DMS114 treated with DMSO at 0.1 percent for 48 hours (cell line): ENCODE data around the gene ADAD2.

Source experiments
- DNase-seq: peaks from one replicate; lab custom pipeline; 2025; ENCODE audit not compliant: unreplicated experiment; lab: John Stamatoyannopoulos, UW

ADAD2 gene

DNA sequence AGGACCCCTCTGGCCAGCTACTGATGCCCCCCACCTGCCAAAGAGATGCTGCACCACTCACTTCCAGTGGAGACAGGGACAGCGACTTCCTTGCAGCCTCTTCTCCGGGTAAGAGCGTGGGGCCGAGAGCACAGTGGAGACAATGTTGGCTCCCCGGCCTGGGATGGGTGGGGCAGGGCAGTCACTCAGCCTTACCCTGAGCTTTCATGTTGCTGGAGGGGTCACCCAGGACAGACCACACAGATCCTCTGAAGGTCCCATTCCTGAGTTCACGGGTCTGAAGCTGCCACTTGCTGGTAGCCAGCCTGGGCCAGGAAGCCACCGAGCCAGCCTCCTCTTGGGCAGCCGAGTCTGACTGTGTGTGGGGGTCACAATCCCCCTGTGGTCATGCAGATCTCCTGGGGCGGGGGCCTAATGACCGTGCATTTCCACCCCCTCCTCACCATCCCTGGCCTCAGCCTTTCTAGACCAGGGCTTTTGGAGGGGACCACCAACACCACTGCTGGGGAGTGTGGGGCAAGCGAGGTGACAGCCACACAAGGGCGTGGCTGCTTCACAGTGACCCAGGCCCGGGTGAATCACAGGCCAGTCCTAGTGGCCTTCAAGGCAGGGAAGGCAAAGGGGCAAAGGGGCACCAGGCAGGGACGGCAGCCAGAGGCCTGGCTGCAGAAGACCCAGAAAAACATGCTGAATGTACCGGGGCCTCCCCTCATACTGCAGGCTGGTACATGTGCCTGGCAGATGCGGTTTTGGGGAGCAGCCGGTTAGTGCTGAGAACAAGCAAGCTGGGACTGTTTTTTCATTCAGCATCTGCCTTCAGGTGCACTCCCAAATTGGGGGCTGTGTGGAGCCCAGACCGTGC is 14.5 kb upstream of the ADAD2 start:
- no peak for DNase-seq

DNA sequence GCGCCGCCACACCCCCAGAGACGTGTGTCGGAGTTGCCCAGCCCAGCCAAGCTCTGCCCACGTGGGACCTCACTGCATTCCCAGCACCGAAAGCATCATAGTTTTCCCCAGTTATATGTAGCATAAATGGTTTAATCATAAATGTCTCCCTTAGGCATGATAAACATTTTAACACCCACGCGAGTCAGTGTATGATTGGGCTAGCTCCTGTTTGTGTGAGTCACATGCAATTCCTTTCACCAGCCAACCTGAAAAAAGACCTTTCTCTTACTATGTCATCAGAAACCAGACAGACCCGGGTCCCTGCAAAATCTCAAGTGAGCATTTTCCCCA is 13.2 kb upstream of the ADAD2 start:
- DNase-seq = no peak

- DNase-seq = no peak
Observed at GRCh38 chr16:84178146-84178765, 12.7 kb upstream of the ADAD2 start.

DNA sequence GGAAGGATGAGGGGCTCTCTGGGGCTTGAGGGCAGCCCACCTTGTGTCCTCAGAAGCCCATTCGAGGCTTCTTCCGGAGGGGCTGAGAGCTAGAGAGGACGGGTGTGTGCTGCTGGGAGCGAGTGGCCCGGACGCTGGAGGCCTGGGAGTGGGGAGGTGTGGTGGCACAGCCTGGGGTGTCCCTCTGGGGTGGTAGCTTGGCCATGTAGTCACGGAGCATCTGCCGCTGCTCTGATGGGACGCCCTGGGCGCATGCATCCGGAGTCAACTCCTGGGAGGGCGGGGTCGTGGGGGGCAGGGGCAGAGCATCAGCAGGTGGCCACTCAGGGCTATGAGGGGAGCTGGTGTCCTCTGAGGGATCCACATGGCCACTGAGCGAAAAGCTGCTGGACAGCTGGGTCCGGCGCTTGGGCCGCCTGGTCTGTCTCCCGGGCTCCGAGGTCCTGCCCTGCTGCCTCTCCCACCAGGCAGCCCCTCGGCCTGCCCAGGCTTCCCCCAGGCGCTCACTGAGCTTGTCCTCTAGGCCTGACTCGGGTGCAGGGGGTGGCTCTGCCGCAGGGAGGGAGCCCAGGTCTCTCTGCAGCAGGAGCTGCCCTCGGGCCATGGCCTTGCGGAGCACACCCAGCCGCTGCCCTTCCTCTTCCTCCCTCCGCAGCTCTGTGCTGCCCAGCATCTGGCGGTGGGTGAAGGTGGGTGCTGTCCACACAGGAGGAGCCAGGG is 11.9 kb upstream of the ADAD2 start:
- DNase-seq = no peak

- DNase-seq = no peak
Observed at GRCh38 chr16:84179612-84180320, 11.2 kb upstream of the ADAD2 start.

- no peak for DNase-seq
Observed at GRCh38 chr16:84180519-84181140, 10.3 kb upstream of the ADAD2 start.

GRCh38 chr16:84181144-84181915 is 9.6 kb upstream of the ADAD2 start:
- DNase-seq = no peak

DNA sequence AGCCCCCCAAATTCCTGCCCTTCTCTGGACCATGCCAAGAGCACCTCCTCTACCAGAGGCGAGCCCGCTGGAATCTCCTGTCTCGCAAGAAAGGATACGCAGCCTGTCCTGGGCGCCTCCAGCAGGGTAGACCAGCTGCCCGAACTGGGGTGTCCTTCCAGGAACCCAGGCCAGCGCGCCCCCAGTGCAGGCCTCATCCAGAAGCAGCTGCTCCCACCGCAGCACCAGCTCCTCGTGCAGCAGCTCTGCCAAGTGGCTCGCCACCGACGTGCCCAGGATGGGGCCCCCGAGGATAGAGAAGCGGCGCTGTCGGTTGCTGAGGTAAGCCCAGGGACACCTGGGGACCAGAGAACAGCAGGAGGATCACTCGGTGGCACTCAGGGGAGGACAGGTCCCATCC is 8.9 kb upstream of the ADAD2 start:
- DNase-seq = no peak

- no peak for DNase-seq
Observed at GRCh38 chr16:84182680-84183571, 8.0 kb upstream of the ADAD2 start.

- no peak for DNase-seq
Observed at GRCh38 chr16:84183572-84183875, 7.4 kb upstream of the ADAD2 start.

- no peak for DNase-seq
Observed at GRCh38 chr16:84183911-84184591, 6.9 kb upstream of the ADAD2 start.

- DNase-seq = no peak
Observed at GRCh38 chr16:84184775-84185174, 6.2 kb upstream of the ADAD2 start.

DNA sequence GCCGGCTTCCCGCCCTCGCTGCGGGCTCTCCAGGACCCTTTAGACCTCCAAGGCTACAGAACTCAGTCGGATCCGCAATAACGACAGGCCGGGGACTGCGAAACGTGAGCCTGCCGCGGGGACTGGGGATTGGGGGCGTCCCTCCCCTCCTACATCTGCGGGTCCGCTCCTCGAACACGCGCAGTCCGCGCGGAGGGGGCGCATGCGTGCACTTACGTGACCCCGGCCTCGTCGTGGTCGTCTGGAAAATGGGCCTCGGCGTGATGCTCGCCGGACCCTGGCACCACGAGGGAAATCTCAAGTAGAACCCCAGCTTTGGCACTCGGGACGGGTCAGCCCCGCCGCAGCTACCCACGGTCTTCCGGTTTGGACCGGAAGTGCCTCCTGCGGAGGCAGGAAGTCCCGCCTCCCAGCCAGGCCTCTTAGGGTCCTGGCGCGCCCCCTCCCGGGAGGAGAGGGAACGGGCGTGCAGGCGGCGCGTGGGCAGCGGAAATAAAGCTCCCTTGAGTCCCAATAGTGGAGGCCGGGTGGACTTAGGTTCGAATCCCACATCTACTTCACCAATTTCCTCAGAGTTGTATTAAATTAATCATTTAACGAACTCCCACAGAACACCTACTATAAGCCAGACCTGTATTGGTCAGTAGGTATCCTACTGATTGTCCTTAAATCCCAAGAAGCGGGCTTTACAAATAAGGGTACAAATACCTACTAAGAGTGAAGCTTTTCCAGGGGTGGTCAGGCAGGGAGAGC is 4.1 kb upstream of the ADAD2 start, which contains the start of gene TAF1C:
Gene TAF1C, minus strand, starts transcription at position 373 of the 753 bp plus-strand sequence. CDS start 2,069 bp downstream, outside the sequence.
- peak; percentile 86 for DNase-seq

DNA sequence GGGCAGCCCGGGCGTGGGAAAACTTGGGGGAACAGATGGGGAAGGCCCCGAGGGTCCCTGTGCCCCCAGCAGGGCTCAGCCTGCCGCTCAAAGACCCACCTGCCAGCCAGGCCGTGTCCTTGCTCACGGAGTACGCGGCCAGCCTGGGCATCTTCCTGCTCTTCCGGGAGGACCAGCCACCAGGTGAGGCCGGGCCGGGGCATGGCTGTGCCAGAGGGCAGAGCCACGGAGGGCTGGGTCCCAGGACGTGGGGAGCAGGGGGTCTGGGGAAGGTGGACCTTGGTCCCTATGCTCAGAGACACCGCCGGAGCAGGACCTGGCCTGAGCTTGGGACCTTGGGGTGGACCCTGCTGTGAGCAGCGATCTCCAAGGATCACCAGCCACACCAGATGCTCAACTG is 509 bp downstream of the ADAD2 start:
- DNase-seq = no peak

GRCh38 chr16:84193480-84193879 is 2.5 kb downstream of the ADAD2 start:
- DNase-seq = no peak

GRCh38 chr16:84194018-84194417 is 3.1 kb downstream of the ADAD2 start:
- no peak for DNase-seq

DNA sequence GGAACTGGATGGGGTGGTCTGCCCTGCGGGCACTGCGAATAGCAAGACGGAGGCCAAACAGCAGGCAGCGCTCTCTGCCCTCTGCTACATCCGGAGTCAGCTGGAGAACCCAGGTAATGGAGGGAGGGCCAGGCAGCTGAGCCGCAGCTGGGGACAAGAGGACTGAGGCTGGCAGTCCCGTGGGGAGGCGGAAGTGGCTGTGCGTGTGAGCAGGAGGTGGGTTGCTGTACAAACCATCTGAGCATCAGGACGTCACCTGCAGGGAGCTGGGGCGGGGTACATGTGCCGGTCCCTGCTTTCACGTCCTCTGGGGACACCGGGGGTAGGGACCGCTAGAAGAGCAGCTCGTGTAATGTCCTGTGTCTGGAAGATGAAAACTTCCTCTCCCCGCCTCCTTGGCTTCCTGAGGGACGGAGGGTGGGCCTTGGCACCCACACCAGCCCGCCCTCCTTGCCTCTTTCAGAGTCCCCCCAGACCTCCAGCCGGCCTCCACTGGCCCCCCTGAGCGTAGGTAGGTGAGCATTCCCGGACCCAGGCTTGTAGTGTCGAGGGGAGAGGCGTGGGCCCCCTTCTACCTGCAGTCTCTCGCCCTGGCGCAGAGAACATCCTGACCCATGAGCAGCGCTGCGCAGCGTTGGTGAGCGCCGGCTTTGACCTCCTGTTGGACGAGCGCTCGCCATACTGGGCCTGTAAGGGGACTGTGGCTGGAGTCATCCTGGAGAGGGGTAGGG is 3.7 kb downstream of the ADAD2 start:
- no peak for DNase-seq
